ENCODE results near the gene CST6.

CST6 gene

GRCh38 chr11:66013762-66014100 is 1.9 kb downstream of the CST6 start:
- no peaks in the 10 kb centered on the region for H3K9me3 ChIP-seq (ENCODE audit: insufficient read depth, low read depth, low read length)
- TF ChIP-seq CTCF (conservative IDR thresholded peaks at IDR 0.05; ENCODE audit: low read length) (no peak), EZH2phosphoT487 (IDR thresholded peaks at IDR 0.05; ENCODE audit: borderline replicate concordance) (no peak)
- no peak overlapping the region for H3K4me2 ChIP-seq (ENCODE audit: low read depth, low read length, poor library complexity, severe bottlenecking)

GRCh38 chr11:66014804-66015453 is 3.1 kb downstream of the CST6 start:
- Histone ChIP-seq H3K9me3 (ENCODE audit: insufficient read depth, low read depth, low read length) (no peaks in the 10 kb centered on the region), H3K9ac (ENCODE audit: low read depth, low read length, poor library complexity, severe bottlenecking) (no peak overlapping the region), H4K20me1 (ENCODE audit: insufficient read depth, low read length, poor library complexity, severe bottlenecking) (no peaks in the 10 kb centered on the region), H3K79me2 (ENCODE audit: insufficient read depth, low read length) (no peaks in the 10 kb centered on the region), H2AFZ (ENCODE audit: low read length) (no peak overlapping the region), H3K4me2 (ENCODE audit: low read depth, low read length, poor library complexity, severe bottlenecking) (no peak overlapping the region), H3K4me1 (ENCODE audit: insufficient read depth, low read length, poor library complexity, severe bottlenecking) (no peaks in the 10 kb centered on the region), H3K36me3 (ENCODE audit: insufficient read depth, low read length) (no peaks in the 10 kb centered on the region), H3K9me2 (replicated peaks; ENCODE audit: low read depth, low read length) (no peaks in the 10 kb centered on the region), H3K4me3 (ENCODE audit: low read length, poor library complexity, severe bottlenecking) (no peak overlapping the region), H3K27me3 (ENCODE audit: insufficient read depth, low read length, poor library complexity, severe bottlenecking) (no peaks in the 10 kb centered on the region), H3F3A (ENCODE audit: low read depth) (no peaks in the 10 kb centered on the region)
- TF ChIP-seq EZH2phosphoT487 (IDR thresholded peaks at IDR 0.05; ENCODE audit: borderline replicate concordance): no peak
- TF ChIP-seq CTCF (conservative IDR thresholded peaks at IDR 0.05; ENCODE audit: low read length): no peak

More at GRCh38 chr11:66013762-66014100, 1.9 kb downstream of the CST6 start:
- Histone ChIP-seq H2AFZ (ENCODE audit: low read length) (no peak overlapping the region), H3K9me2 (replicated peaks; ENCODE audit: low read depth, low read length) (no peaks in the 10 kb centered on the region), H3K4me1 (ENCODE audit: insufficient read depth, low read length, poor library complexity, severe bottlenecking) (peaks cover 2% of the 10 kb centered on the region), H3K9ac (ENCODE audit: low read depth, low read length, poor library complexity, severe bottlenecking) (no peak overlapping the region), H3K79me2 (ENCODE audit: insufficient read depth, low read length) (no peaks in the 10 kb centered on the region), H3K27me3 (ENCODE audit: insufficient read depth, low read length, poor library complexity, severe bottlenecking) (no peaks in the 10 kb centered on the region), H3K4me3 (ENCODE audit: low read length, poor library complexity, severe bottlenecking) (no peak overlapping the region), H3F3A (ENCODE audit: low read depth) (no peaks in the 10 kb centered on the region), H3K36me3 (ENCODE audit: insufficient read depth, low read length) (no peaks in the 10 kb centered on the region), H4K20me1 (ENCODE audit: insufficient read depth, low read length, poor library complexity, severe bottlenecking) (no peaks in the 10 kb centered on the region)

GRCh38 chr11:66015454-66015881 is 3.7 kb downstream of the CST6 start:
- no peaks in the 10 kb centered on the region for H4K20me1 ChIP-seq (ENCODE audit: insufficient read depth, low read length, poor library complexity, severe bottlenecking)
- H3K79me2 ChIP-seq (ENCODE audit: insufficient read depth, low read length): no peaks in the 10 kb centered on the region
- H3F3A ChIP-seq (ENCODE audit: low read depth): no peaks in the 10 kb centered on the region
- H3K9me3 ChIP-seq (ENCODE audit: insufficient read depth, low read depth, low read length): no peaks in the 10 kb centered on the region
- H3K4me1 ChIP-seq (ENCODE audit: insufficient read depth, low read length, poor library complexity, severe bottlenecking): peaks cover 5% of the 10 kb centered on the region
- TF ChIP-seq CTCF (conservative IDR thresholded peaks at IDR 0.05; ENCODE audit: low read length) (no peak), EZH2phosphoT487 (IDR thresholded peaks at IDR 0.05; ENCODE audit: borderline replicate concordance) (no peak)
- H3K4me3 ChIP-seq (ENCODE audit: low read length, poor library complexity, severe bottlenecking): no peak overlapping the region
- H3K9me2 ChIP-seq (replicated peaks; ENCODE audit: low read depth, low read length): no peaks in the 10 kb centered on the region
- no peak overlapping the region for H3K9ac ChIP-seq (ENCODE audit: low read depth, low read length, poor library complexity, severe bottlenecking)
- H2AFZ ChIP-seq (ENCODE audit: low read length): no peak overlapping the region
- no peaks in the 10 kb centered on the region for H3K27me3 ChIP-seq (ENCODE audit: insufficient read depth, low read length, poor library complexity, severe bottlenecking)
- no peaks in the 10 kb centered on the region for H3K36me3 ChIP-seq (ENCODE audit: insufficient read depth, low read length)
- no peak overlapping the region for H3K4me2 ChIP-seq (ENCODE audit: low read depth, low read length, poor library complexity, severe bottlenecking)
